ENCODE measurements around the gene CHRNA5.

The CHRNA5 gene

GRCh38 chr15:78634210-78635145 is 69.2 kb downstream of the CHRNA5 start:
- Mint-ChIP-seq H3K4me1 (ENCODE audit: low read depth) (no peaks in the 10 kb centered on the region), H3K9me3 (no peaks in the 10 kb centered on the region), H3K27ac (no peak overlapping the region), H3K4me3 (no peak overlapping the region), H3K27me3 (ENCODE audit: low read depth) (peaks cover 7% of the 10 kb centered on the region), H3K36me3 (ENCODE audit: low read depth) (no peaks in the 10 kb centered on the region)

- Mint-ChIP-seq H3K4me1 (ENCODE audit: low read depth) (no peaks in the 10 kb centered on the region), H3K9me3 (no peaks in the 10 kb centered on the region), H3K27ac (no peak overlapping the region), H3K4me3 (no peak overlapping the region), H3K36me3 (ENCODE audit: low read depth) (no peaks in the 10 kb centered on the region), H3K27me3 (ENCODE audit: low read depth) (peaks cover 7% of the 10 kb centered on the region)
Measured at GRCh38 chr15:78635346-78635745, 70.0 kb downstream of the CHRNA5 start.

- no peaks in the 10 kb centered on the region for H3K36me3 Mint-ChIP-seq (ENCODE audit: low read depth)
- H3K9me3 Mint-ChIP-seq = no peaks in the 10 kb centered on the region
- H3K4me1 Mint-ChIP-seq (ENCODE audit: low read depth) = peaks cover 2% of the 10 kb centered on the region
- H3K27me3 Mint-ChIP-seq (ENCODE audit: low read depth) = peaks cover 10% of the 10 kb centered on the region
- no peak overlapping the region for H3K4me3 Mint-ChIP-seq
- H3K27ac Mint-ChIP-seq = no peak overlapping the region
Measured at GRCh38 chr15:78636378-78636859, 71.1 kb downstream of the CHRNA5 start.

GRCh38 chr15:78637776-78638435 is 72.6 kb downstream of the CHRNA5 start:
- H3K4me3 Mint-ChIP-seq = no peak overlapping the region
- H3K27me3 Mint-ChIP-seq (ENCODE audit: low read depth) = peaks cover 18% of the 10 kb centered on the region

GRCh38 chr15:78638658-78639314 is 73.5 kb downstream of the CHRNA5 start:
- Mint-ChIP-seq H3K4me1 (ENCODE audit: low read depth) (peaks cover 3% of the 10 kb centered on the region), H3K4me3 (no peak overlapping the region), H3K36me3 (ENCODE audit: low read depth) (no peaks in the 10 kb centered on the region), H3K27ac (no peak overlapping the region), H3K9me3 (no peaks in the 10 kb centered on the region), H3K27me3 (ENCODE audit: low read depth) (peaks cover 18% of the 10 kb centered on the region)

More at GRCh38 chr15:78637776-78638435, 72.6 kb downstream of the CHRNA5 start:
- H3K9me3 Mint-ChIP-seq = no peaks in the 10 kb centered on the region
- H3K36me3 Mint-ChIP-seq (ENCODE audit: low read depth) = no peaks in the 10 kb centered on the region
- H3K27ac Mint-ChIP-seq = no peak overlapping the region
- peaks cover 3% of the 10 kb centered on the region for H3K4me1 Mint-ChIP-seq (ENCODE audit: low read depth)

GRCh38 chr15:78640527-78641101 is 75.3 kb downstream of the CHRNA5 start:
- H3K9me3 Mint-ChIP-seq = no peaks in the 10 kb centered on the region

GRCh38 chr15:78641102-78641748 is 75.9 kb downstream of the CHRNA5 start, which contains the start of gene CHRNB4:
CHRNB4 (minus strand) TSS chr15:78641210; CDS start chr15:78641133, 77 bp downstream.
- Mint-ChIP-seq H3K4me3 (peak within 1 kb of the TSS; percentile 46), H3K4me1 (ENCODE audit: low read depth) (peaks cover 3% of the 10 kb centered on the region), H3K9me3 (no peaks in the 10 kb centered on the region), H3K27ac (no peak within 1 kb of the TSS), H3K27me3 (ENCODE audit: low read depth) (peaks cover 17% of the 10 kb centered on the region), H3K36me3 (ENCODE audit: low read depth) (no peaks in the 10 kb centered on the region)

More at GRCh38 chr15:78640527-78641101, 75.3 kb downstream of the CHRNA5 start:
- Mint-ChIP-seq H3K36me3 (ENCODE audit: low read depth) (no peaks in the 10 kb centered on the region), H3K4me1 (ENCODE audit: low read depth) (peaks cover 3% of the 10 kb centered on the region), H3K27ac (no peak overlapping the region), H3K27me3 (ENCODE audit: low read depth) (peaks cover 18% of the 10 kb centered on the region), H3K4me3 (no peak overlapping the region)

- H3K36me3 Mint-ChIP-seq (ENCODE audit: low read depth) = no peaks in the 10 kb centered on the region
- H3K27me3 Mint-ChIP-seq (ENCODE audit: low read depth) = peaks cover 11% of the 10 kb centered on the region
- H3K27ac Mint-ChIP-seq = no peak overlapping the region
- H3K9me3 Mint-ChIP-seq = no peaks in the 10 kb centered on the region
- peaks cover 3% of the 10 kb centered on the region for H3K4me1 Mint-ChIP-seq (ENCODE audit: low read depth)
- H3K4me3 Mint-ChIP-seq = no peak overlapping the region
Measured at GRCh38 chr15:78641749-78642275, 76.5 kb downstream of the CHRNA5 start.

GRCh38 chr15:78642331-78642730 is 77.0 kb downstream of the CHRNA5 start:
- Mint-ChIP-seq H3K27ac (no peak overlapping the region), H3K9me3 (no peaks in the 10 kb centered on the region), H3K27me3 (ENCODE audit: low read depth) (peaks cover 11% of the 10 kb centered on the region), H3K36me3 (ENCODE audit: low read depth) (no peaks in the 10 kb centered on the region), H3K4me3 (no peak overlapping the region), H3K4me1 (ENCODE audit: low read depth) (peaks cover 3% of the 10 kb centered on the region)

Measured in T-helper 1 cell treated with Interleukin-12 subunit alpha and Interleukin-12 subunit beta and Interleukin-4 antibody, amounts not matched to agents 30 μg/mL and 1 μg/mL, for 36 hours (primary cell).